Prostate gland (tissue), 2 donors: ENCODE data around the gene SHC4. TPM values are rescaled to one million over a fixed set of nuclear protein-coding genes. Genes with fewer than 3 reads are reported as not detected.

ENCODE experiments used
- DNase-seq: peaks from one replicate; pipeline ENCODE4 v3.0.0-alpha.2; 2019; ENCODE audit warnings: low spot score
- H3K27ac ChIP-seq, 2 donors: fragments of 200-600 bp; sonication (generic); 2 replicates each; pipeline ENCODE4 v1.5.1; 2017 to 2019
- H3K27me3 ChIP-seq: fragments of 200-600 bp; sonication (generic); replicated peaks from 2 replicates; pipeline ENCODE4 v1.5.1; 2019; ENCODE audit not compliant: insufficient read depth
- H3K36me3 ChIP-seq, 2 donors: fragments of 200-600 bp; sonication (generic); 1 replicate in 1 of 2; 2 replicates in 1 of 2; pipeline versions ENCODE4 v1.5.1 to v1.8.1; 2017 to 2019
- H3K4me1 ChIP-seq: fragments of 200-600 bp; sonication (generic); replicated peaks from 2 replicates; pipeline ENCODE4 v1.5.1; 2019
- H3K4me3 ChIP-seq, 2 donors: fragments of 200-600 bp; sonication (generic); 2 replicates each; pipeline ENCODE4 v1.5.1; 2017 to 2019
- H3K9me3 ChIP-seq: fragments of 200-600 bp; sonication (generic); 2 replicates; pipeline ENCODE4 v1.5.1; 2017
- CTCF ChIP-seq, 4 experiments: fragments of 200-600 bp in 2 of 4; fragments of 450-650 bp in 2 of 4; sonication (generic) in 2 of 4; IDR thresholded peaks; 1 replicate in 3 of 4; 2 replicates in 1 of 4; pipeline ENCODE4 v1.5.1; 2016 to 2019; ENCODE audit warnings: antibody characterized with exemption in 4 of 4, mild to moderate bottlenecking in 2 of 4, moderate library complexity in 2 of 4
- POLR2A ChIP-seq: fragments of 450-650 bp; IDR thresholded peaks from one replicate; pipeline ENCODE4 v1.6.1; 2016; ENCODE audit warnings: antibody characterized with exemption, mild to moderate bottlenecking
- POLR2AphosphoS5 ChIP-seq: sonication (generic); formaldehyde crosslinking; IDR thresholded peaks from one replicate; pipeline ENCODE4 v1.6.1; 2017; ENCODE audit warnings: antibody characterized with exemption
- WGBS: methylation state at CpG from one replicate; pipeline ENCODE4 v1.1.5; 2018; 5-methylcytosine and 5-hydroxymethylcytosine counted together
- intact Hi-C: fragments of 100-400 bp; cut with DNase I; formaldehyde crosslinking; loops from one replicate; pipeline ENCODE4 v1.14.2; 2022
- total RNA-seq, 2 donors: library from RNA; depleted of rRNA; stranded (reverse); fragments of >200 nt; gene quantifications; one replicate each; pipeline ENCODE4 v1.1.0, GENCODE V29; 2016

Gene SHC4
- total RNA-seq, 2 donors from 2014 or later = 0.27 to 45.0 TPM

GRCh38 chr15:48992545-48992944 lies 28.8 kb upstream of the SHC4 start:
- Histone ChIP-seq H3K27me3 (no peaks in the 10 kb centered on the region), H3K4me1 (peaks cover 4% of the 10 kb centered on the region), H3K4me3 (no peak overlapping the region), H3K36me3 (peaks cover 0 to 8% of the 10 kb centered on the region in 2 donors), H3K9me3 (no peaks in the 10 kb centered on the region), H3K27ac (no peak overlapping the region)
- DNase-seq = no peak
- TF ChIP-seq POLR2AphosphoS5 (no peak), CTCF (IDR thresholded peaks at IDR 0.05) (no peak), POLR2A (no peak)
- WGBS = 100% methylated on average over 1 of the region's 1 CpG
- intact Hi-C loops = no loop called here

GRCh38 chr15:48992096-48992495 lies 28.4 kb upstream of the SHC4 start:
- Histone ChIP-seq H3K27ac (no peak overlapping the region), H3K4me3 (no peak overlapping the region), H3K4me1 (peaks cover 4% of the 10 kb centered on the region), H3K36me3 (peaks cover 0 to 8% of the 10 kb centered on the region in 2 donors), H3K9me3 (no peaks in the 10 kb centered on the region), H3K27me3 (no peaks in the 10 kb centered on the region)
- no peak for TF ChIP-seq POLR2A
- no peak for TF ChIP-seq CTCF (IDR thresholded peaks at IDR 0.05)
- no peak for TF ChIP-seq POLR2AphosphoS5
- DNase-seq = no peak
- 91% methylated on average over 6 of the region's 6 CpGs for WGBS
- intact Hi-C loops = no loop called here

- Histone ChIP-seq H3K27ac (no peak overlapping the region), H3K36me3 (peaks cover 0 to 8% of the 10 kb centered on the region in 2 donors), H3K27me3 (no peaks in the 10 kb centered on the region), H3K4me1 (peaks cover 2% of the 10 kb centered on the region), H3K9me3 (no peaks in the 10 kb centered on the region), H3K4me3 (no peak overlapping the region)
- WGBS = 71% methylated on average over 1 of the region's 1 CpG
- TF ChIP-seq POLR2AphosphoS5 (no peak), CTCF (IDR thresholded peaks at IDR 0.05) (no peak), POLR2A (no peak)
- intact Hi-C loops = no loop called here
- DNase-seq = no peak
These were observed 25.5 kb upstream of the SHC4 start for GRCh38 chr15:48989170-48989569.

GRCh38 chr15:48987142-48987541 lies 23.4 kb upstream of the SHC4 start:
- DNase-seq = no peak
- intact Hi-C loops = no loop called here
- H3K27me3 ChIP-seq = no peaks in the 10 kb centered on the region

More at GRCh38 chr15:48987142-48987541, 23.4 kb upstream of the SHC4 start:
- Histone ChIP-seq H3K36me3 (peaks cover 0 to 3% of the 10 kb centered on the region in 2 donors), H3K27ac (no peak overlapping the region), H3K9me3 (no peaks in the 10 kb centered on the region), H3K4me3 (no peak overlapping the region), H3K4me1 (no peaks in the 10 kb centered on the region)
- TF ChIP-seq POLR2A (no peak), POLR2AphosphoS5 (no peak), CTCF (IDR thresholded peaks at IDR 0.05) (no peak)
